ENCODE results near the gene OR51V1.
"Not testable (repeated sequence)": the region's sequence is repeated elsewhere in the genome, so short reads cannot be mapped to it uniquely, and the experiment has no call there.

OR51V1 gene

DNA sequence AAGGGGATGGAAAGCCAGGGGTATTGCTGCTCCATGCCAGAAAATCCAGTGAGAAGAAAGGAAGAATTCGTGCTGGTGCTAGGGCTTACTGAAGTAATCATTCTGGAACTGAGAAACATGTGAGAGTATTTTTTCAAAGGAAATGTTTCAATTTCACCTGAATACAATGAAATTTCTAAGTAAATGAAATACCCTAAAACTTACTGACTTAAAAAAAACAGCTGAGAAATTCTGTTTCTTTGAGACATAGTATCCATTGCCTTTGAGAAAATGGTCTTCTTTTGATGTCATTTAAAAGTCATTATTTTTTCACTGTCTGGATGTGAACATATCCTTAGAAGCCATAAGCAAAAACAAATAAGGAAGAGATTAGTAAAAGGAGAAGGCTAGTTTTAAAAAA lies at the start of gene OR51V1:
Gene OR51V1, minus strand, starts transcription at position 101 of the 400 bp plus-strand sequence. Its CDS starts 0 bp downstream, at position 101.
- no peak for DNase-seq (ENCODE audit: low read depth, low spot score)

DNA sequence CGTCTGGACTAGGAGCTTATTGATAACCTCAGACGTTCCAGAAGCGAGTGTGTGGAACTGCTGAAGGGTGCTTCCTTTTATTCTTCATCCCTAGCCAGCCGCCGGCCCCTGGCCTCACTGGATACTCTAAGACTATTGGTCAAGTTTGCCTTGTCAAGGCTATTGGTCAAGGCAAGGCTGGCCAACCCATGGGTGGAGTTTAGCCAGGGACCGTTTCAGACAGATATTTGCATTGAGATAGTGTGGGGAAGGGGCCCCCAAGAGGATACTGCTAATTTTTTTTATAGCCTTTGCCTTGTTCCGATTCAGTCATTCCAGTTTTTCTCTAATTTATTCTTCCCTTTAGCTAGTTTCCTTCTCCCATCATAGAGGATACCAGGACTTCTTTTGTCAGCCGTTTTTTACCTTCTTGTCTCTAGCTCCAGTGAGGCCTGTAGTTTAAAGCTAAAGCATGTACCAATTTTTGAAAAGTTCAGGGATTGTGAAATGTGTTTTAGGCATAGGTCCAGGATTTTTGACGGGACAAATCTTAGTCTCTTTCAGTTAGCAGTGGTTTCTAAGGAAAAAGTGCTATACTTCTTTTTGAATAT lies 49.4 kb upstream of the OR51V1 start, which contains the start of gene HBG1:
Gene HBG1, minus strand, starts transcription at position 51 of the 590 bp plus-strand sequence. CDS start 53 bp downstream, outside the sequence.
- DNase-seq (ENCODE audit: low read depth, low spot score) = not testable (repeated sequence)

GRCh38 chr11:5248498-5248897 lies 48.0 kb upstream of the OR51V1 start:
- DNase-seq (ENCODE audit: low read depth, low spot score) = not testable (repeated sequence)

DNA sequence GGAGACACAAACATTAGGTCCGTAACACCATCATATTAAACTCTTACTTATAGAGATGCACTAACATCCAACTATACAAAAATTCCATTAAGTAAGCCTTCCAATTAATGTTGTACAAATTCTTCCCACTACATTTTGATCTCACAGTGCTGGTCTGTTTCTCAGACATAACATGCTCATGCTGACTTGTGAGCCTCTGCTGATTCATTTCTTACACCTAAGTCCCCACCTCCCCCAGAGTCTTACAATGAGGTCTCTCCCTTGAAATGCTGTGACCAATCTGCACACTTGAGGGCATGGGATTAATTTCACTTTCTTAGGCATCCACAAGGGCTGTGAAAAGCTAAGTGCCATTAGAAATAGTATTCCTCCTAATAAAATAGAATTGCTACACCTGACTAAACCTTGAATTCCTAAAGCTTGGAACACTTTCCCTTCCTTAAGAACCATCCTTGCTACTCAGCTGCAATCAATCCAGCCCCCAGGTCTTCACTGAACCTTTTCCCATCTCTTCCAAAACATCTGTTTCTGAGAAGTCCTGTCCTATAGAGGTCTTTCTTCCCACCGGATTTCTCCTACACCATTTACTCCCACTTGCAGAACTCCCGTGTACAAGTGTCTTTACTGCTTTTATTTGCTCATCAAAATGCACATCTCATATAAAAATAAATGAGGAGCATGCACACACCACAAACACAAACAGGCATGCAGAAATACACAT lies 47.1 kb upstream of the OR51V1 start:
- DNase-seq (ENCODE audit: low read depth, low spot score) = no peak

DNA sequence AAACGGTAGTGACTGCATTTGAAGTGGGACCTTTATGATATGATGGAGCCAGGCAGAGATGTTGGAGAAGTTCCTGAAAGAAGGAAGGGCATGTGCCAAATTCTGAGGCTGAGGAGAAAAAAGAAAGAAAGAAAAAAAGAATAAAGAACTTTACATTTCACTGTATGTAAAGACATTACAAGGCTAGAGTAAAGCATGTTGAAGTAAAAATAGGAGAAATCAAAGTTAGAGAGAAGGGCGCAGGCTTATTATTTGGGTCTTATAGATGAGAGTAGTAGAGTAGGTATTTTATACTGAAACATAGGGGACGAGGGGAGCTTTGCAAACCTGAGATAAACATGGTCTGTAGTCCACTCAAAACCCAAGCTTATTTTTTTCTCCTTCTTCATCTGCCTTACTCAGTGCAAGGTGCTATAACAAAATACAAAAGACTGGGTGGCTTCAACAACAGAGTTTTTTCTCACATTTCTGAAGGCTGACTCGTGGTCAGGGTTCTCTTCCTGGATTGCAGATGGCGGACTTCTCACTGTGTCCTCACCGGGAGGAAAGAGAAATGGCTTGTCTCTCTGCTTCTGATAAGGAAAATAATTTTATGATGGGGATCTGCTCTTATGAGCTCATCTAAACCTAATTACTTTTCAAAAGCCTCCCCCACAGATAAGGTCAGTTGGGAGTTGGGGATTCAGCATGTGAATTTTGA lies 46.4 kb upstream of the OR51V1 start:
- DNase-seq (ENCODE audit: low read depth, low spot score) = no peak

DNA sequence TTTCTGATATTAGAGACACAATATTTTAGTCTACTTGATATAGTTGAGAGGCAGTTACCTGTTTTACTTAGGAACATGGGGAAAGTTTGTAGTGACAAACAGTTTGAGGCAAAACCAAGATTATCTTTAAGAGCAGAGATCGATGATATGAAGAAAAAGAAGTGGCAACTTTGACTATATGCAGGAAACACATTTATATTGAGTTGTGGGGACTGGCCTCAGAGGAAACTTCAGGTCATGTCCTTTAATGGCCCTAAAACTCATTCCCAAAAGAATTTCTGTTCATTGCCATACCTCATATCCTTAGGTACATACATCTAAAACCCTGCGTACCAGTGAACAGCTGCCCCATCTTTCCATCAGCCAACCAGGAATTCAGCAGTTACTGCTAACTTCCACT lies 44.7 kb upstream of the OR51V1 start:
- no peak for DNase-seq (ENCODE audit: low read depth, low spot score)

DNA sequence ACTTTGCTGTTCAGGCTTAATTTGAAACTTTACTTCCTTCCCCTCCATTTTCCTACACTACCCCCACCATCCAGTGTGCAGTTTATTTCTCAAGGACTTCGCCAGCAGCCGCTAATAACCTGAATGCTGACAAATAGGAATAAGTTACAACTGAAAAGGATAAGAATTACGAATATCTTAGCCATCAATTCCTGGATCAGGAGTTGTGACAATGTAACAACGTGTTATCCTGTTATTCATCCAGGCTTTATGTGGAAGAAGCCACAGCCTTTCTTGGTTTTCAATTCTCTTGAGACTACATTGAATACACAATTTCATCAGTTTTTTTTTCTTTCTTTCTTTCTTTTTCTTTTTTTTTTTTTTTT lies 43.3 kb upstream of the OR51V1 start:
- no peak for DNase-seq (ENCODE audit: low read depth, low spot score)

- no peak for DNase-seq (ENCODE audit: low read depth, low spot score)
These were observed 42.7 kb upstream of the OR51V1 start for GRCh38 chr11:5242933-5243815.

GRCh38 chr11:5242208-5242607 lies 41.7 kb upstream of the OR51V1 start:
- no peak for DNase-seq (ENCODE audit: low read depth, low spot score)

- no peak for DNase-seq (ENCODE audit: low read depth, low spot score)
These were observed 41.0 kb upstream of the OR51V1 start for GRCh38 chr11:5241458-5241857.

DNA sequence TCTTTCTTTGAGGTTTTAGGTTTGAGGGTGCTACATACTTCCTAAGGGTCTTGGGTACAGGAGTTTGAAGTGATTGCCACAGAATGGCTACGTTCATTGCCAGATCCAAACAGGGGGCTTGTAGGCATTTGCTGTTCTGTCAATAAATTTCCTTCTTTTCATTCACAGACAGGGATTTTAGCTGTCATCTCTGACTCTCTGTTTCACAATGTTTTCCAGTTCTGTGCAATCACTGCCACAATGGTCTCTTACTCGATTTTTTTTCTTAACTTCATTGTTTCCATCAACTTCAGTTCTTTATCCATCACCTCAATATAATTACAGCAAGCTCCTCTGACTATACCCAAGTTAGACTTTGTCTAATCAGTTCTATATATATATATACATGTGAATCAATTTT lies 40.0 kb upstream of the OR51V1 start:
- DNase-seq (ENCODE audit: low read depth, low spot score) = no peak

DNA sequence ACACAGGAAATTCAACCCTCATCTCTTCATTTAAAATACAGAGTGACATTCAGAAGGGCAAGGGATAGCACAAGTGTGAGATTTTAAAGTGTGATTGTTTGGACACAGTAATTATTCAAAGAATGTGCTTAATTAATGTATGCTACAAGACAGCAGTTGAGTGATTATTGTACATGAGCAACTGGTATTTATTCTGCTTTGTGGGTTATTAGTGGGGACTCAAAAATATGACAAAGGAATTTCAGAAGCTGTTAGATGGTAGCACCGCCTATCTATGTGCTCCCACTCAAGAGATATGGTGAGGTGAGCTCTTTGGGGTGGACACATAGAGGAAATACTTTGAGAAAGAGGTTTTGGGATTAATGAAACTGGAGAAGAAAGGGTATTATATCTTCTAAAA lies 39.6 kb upstream of the OR51V1 start:
- no peak for DNase-seq (ENCODE audit: low read depth, low spot score)

- no peak for DNase-seq (ENCODE audit: low read depth, low spot score)
These were observed 38.6 kb upstream of the OR51V1 start for GRCh38 chr11:5239046-5239445.

GRCh38 chr11:5238486-5238885 lies 38.0 kb upstream of the OR51V1 start:
- no peak for DNase-seq (ENCODE audit: low read depth, low spot score)

GRCh38 chr11:5237420-5237819 lies 36.9 kb upstream of the OR51V1 start:
- no peak for DNase-seq (ENCODE audit: low read depth, low spot score)

DNA sequence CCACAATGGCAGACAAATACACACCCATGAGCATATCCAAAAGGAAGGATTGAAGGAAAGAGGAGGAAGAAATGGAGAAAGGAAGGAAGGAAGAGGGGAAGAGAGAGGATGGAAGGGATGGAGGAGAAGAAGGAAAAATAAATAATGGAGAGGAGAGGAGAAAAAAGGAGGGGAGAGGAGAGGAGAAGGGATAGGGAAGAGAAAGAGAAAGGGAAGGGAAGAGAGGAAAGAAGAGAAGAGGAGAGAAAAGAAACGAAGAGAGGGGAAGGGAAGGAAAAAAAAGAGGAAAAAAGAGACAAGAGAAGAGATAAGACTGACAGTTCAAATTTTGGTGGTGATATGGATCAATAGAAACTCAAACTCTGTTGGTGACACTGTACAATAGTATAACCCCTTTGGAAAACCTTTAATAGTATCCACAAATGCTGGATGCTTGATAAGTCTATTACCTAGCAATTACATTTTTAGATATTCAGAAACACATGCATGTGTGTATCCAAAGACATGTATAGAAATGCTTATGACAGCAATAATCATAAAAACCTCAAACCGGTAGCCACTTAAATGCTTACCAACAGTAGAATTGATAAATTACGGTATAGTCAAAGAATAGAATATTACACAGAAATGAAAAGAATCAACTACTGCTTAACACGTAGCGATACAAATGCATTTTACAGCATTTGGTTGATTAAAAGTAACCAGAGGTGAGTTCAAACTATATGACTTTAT lies 35.0 kb upstream of the OR51V1 start:
- DNase-seq (ENCODE audit: low read depth, low spot score) = no peak

GRCh38 chr11:5234381-5234834 lies 33.9 kb upstream of the OR51V1 start, which contains the start of gene HBD:
Gene HBD (minus strand): TSS chr11:5234483. CDS start chr11:5234433, 50 bp downstream.
- no peak for DNase-seq (ENCODE audit: low read depth, low spot score)

GRCh38 chr11:5233307-5233706 lies 32.8 kb upstream of the OR51V1 start:
- DNase-seq (ENCODE audit: low read depth, low spot score) = no peak

DNA sequence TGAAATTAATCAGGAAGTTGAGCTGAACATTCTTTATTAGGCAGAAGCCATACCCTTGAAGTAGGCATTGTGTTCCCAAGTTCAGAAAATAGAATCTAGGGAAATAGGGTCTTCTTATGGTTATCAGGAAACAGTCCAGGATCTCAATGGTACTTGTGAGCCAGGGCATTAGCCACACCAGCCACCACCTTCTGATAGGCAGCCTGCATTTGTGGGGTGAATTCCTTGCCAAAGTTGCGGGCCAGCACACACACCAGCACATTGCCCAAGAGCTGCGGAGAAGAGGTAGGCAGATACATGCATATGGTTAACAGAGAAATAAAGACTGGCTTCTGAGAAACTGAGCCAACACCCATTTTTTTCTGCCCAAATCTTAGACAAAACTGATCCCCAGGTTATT lies 32.3 kb upstream of the OR51V1 start:
- DNase-seq (ENCODE audit: low read depth, low spot score) = no peak

GRCh38 chr11:5232176-5232575 lies 31.7 kb upstream of the OR51V1 start:
- DNase-seq (ENCODE audit: low read depth, low spot score) = no peak

- DNase-seq (ENCODE audit: low read depth, low spot score) = no peak
These were observed 30.6 kb upstream of the OR51V1 start for GRCh38 chr11:5231111-5231510.
